ENCODE measurements around the gene SSH2. TPM values are rescaled to one million over a fixed set of nuclear protein-coding genes. Genes with fewer than 3 reads are reported as not detected.
A peak's percentile ranks its signal among the peaks of the same experiment; 100 is the strongest.

SSH2 gene
- polyA plus RNA-seq, 3 donors: 31.9 to 66.6 (median 54.0) TPM

DNA sequence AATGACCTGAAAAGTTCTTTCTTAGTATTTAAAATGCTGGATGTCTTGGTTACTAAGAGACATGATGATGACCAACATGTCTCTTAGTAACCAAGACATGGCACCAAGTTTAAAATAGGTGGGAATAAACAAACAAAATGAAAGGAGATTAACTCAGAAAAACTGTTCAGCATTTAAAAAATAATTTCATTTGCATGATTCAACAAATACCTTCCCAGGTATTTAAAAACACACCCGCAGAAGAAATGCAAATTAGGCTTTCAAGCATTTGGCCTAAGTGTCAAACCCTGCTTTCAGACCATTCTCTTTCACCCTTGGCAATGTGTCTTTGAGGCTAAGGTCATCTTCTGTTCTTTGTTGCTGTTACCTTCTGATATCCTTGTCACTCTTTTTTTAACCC lies 215.9 kb downstream of the SSH2 start:
- peaks cover 84 to 100% of the 10 kb centered on the region in 2 donors for H3K4me1 ChIP-seq (ENCODE audit: control insufficient read depth in 1 of 2, insufficient read depth in 2 of 2, low read length in 2 of 2)
- intact Hi-C loops (cut with micrococcal nuclease): no loop called here
- H3K4me2 ChIP-seq (replicated peaks; ENCODE audit: extremely low read depth, low read length, poor library complexity, severe bottlenecking): no peak overlapping the region

GRCh38 chr17:29713626-29714025 lies 216.4 kb downstream of the SSH2 start:
- no peaks in the 10 kb centered on the region for H4K20me1 ChIP-seq (ENCODE audit: insufficient read depth, low read length)
- DNase-seq: no peak
- Mint-ChIP-seq H3K36me3 (peaks cover 35 to 56% of the 10 kb centered on the region in 2 donors), H3K9me3 (peaks cover 0 to 6% (median 0%) of the 10 kb centered on the region in 7 donors), H3K4me3 (peak overlapping the region in 1 of 2 donors; percentile 55), H3K27ac (peak overlapping the region; percentile 32 to 94 (median 65)), H3K27me3 (ENCODE audit: low read depth in 3 of 3) (peaks cover 0 to 1% (median 0%) of the 10 kb centered on the region in 3 donors), H3K4me1 (peaks cover 95% of the 10 kb centered on the region)
- H3K9me3 ChIP-seq (replicated peaks in 1 of 2; ENCODE audit: control insufficient read depth in 1 of 2, insufficient read depth in 1 of 2, low read length in 2 of 2): no peaks in the 10 kb centered on the region
- H3K4me1 ChIP-seq (ENCODE audit: control insufficient read depth in 1 of 2, insufficient read depth in 2 of 2, low read length in 2 of 2): peaks cover 83 to 100% of the 10 kb centered on the region in 2 donors
- peaks cover 0 to 11% of the 10 kb centered on the region in 2 donors for H3K36me3 ChIP-seq (replicated peaks in 1 of 2; ENCODE audit: control insufficient read depth in 1 of 2, insufficient read depth in 2 of 2, low read length in 2 of 2)
- intact Hi-C loops (cut with micrococcal nuclease): no loop called here
- H3K79me2 ChIP-seq (ENCODE audit: insufficient read depth, low read length): peaks cover 96% of the 10 kb centered on the region
- H3K4me2 ChIP-seq (replicated peaks; ENCODE audit: extremely low read depth, low read length, poor library complexity, severe bottlenecking): no peak overlapping the region
- TF ChIP-seq CTCF (IDR thresholded peaks at IDR 0.05): no peak
- H3K4me3 ChIP-seq (replicated peaks in 1 of 3; ENCODE audit: low read depth in 2 of 3, low read length in 3 of 3): no peak overlapping the region
- no peak overlapping the region for H2AFZ ChIP-seq (ENCODE audit: insufficient read depth, low read depth, low read length, poor library complexity, severe bottlenecking)
- no peaks in the 10 kb centered on the region for H3K27me3 ChIP-seq (ENCODE audit: control insufficient read depth in 2 of 2, insufficient read depth in 2 of 2, low read length in 2 of 2)
- no peak overlapping the region for H3K9ac ChIP-seq (ENCODE audit: insufficient read depth, low read length, poor library complexity, severe bottlenecking)
- peak overlapping the region in 1 of 2 donors; percentile 77 for H3K27ac ChIP-seq (ENCODE audit: low read depth in 1 of 2, low read length in 2 of 2)

More for the DNA sequence above, 215.9 kb downstream of the SSH2 start:
- H3K9me3 ChIP-seq (replicated peaks in 1 of 2; ENCODE audit: control insufficient read depth in 1 of 2, insufficient read depth in 1 of 2, low read length in 2 of 2): no peaks in the 10 kb centered on the region
- Mint-ChIP-seq H3K36me3 (peaks cover 39 to 58% of the 10 kb centered on the region in 2 donors), H3K27me3 (ENCODE audit: low read depth in 3 of 3) (peaks cover 0 to 1% (median 0%) of the 10 kb centered on the region in 3 donors), H3K4me1 (peaks cover 95% of the 10 kb centered on the region), H3K27ac (peak overlapping the region; percentile 44 to 82 (median 57)), H3K4me3 (no peak overlapping the region), H3K9me3 (peaks cover 0 to 6% (median 0%) of the 10 kb centered on the region in 7 donors)
- peaks cover 0 to 11% of the 10 kb centered on the region in 2 donors for H3K36me3 ChIP-seq (replicated peaks in 1 of 2; ENCODE audit: control insufficient read depth in 1 of 2, insufficient read depth in 2 of 2, low read length in 2 of 2)
- H3K79me2 ChIP-seq (ENCODE audit: insufficient read depth, low read length): peaks cover 96% of the 10 kb centered on the region
- DNase-seq: no peak
- H3K4me3 ChIP-seq (replicated peaks in 1 of 3; ENCODE audit: low read depth in 2 of 3, low read length in 3 of 3): no peak overlapping the region
- TF ChIP-seq CTCF (IDR thresholded peaks at IDR 0.05): no peak
- no peak overlapping the region for H2AFZ ChIP-seq (ENCODE audit: insufficient read depth, low read depth, low read length, poor library complexity, severe bottlenecking)
- 80% methylated on average over 1 of the region's 1 CpG for WGBS (ENCODE audit: insufficient coverage)
- peak overlapping the region in 1 of 2 donors; percentile 77 for H3K27ac ChIP-seq (ENCODE audit: low read depth in 1 of 2, low read length in 2 of 2)
- no peaks in the 10 kb centered on the region for H4K20me1 ChIP-seq (ENCODE audit: insufficient read depth, low read length)
- no peaks in the 10 kb centered on the region for H3K27me3 ChIP-seq (ENCODE audit: control insufficient read depth in 2 of 2, insufficient read depth in 2 of 2, low read length in 2 of 2)
- H3K9ac ChIP-seq (ENCODE audit: insufficient read depth, low read length, poor library complexity, severe bottlenecking): no peak overlapping the region
